ENCODE results near the gene KCNK13.
"Not testable (repeated sequence)": the region's sequence is repeated elsewhere in the genome, so short reads cannot be mapped to it uniquely, and the experiment has no call there.

KCNK13 gene

GRCh38 chr14:90200546-90200945 lies 138.8 kb downstream of the KCNK13 start:
- not testable (repeated sequence) for DNase-seq

DNA sequence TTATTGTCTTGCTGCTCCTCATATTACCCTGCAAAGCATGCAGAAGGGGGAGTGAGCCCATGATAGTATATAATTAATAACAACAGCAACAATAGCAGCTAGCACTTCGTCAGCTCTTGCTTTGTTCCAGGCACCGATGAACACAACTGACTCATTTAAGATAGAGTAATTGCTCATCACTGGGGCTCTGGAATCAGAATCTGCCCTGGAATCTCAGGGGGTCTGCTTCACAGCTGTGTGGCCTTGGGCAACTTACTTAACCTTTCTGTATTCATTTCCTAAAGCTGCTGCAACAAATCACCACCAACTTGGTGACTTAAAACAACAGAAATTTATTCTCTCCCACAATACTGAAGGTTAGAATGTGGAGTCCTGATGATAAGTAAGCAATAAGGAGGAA lies 139.6 kb downstream of the KCNK13 start:
- no peak for DNase-seq

GRCh38 chr14:90204516-90204915 lies 142.7 kb downstream of the KCNK13 start:
- DNase-seq = no peak

GRCh38 chr14:90213099-90213748 lies 151.4 kb downstream of the KCNK13 start:
- no peak for DNase-seq

GRCh38 chr14:90228478-90228877 lies 166.7 kb downstream of the KCNK13 start:
- no peak for DNase-seq

- DNase-seq = not testable (repeated sequence)
Measured at GRCh38 chr14:90229942-90230341, 168.1 kb downstream of the KCNK13 start.

All from stimulated activated CD4-positive, alpha-beta T cell treated with anti-CD3 and anti-CD28 coated beads, Interleukin-15, amount 100 ng/mL, for 24 hours (primary cell).